ENCODE data around the gene CYTH1. TPM values are rescaled to one million over a fixed set of nuclear protein-coding genes. Genes with fewer than 3 reads are reported as not detected.
A peak's percentile ranks its signal among the peaks of the same experiment; 100 is the strongest.

Gene CYTH1
- total and polyA plus RNA-seq, 2 donors (not counting 1 experiment from before 2014, with no cell fraction given): 255 to 353 TPM

DNA sequence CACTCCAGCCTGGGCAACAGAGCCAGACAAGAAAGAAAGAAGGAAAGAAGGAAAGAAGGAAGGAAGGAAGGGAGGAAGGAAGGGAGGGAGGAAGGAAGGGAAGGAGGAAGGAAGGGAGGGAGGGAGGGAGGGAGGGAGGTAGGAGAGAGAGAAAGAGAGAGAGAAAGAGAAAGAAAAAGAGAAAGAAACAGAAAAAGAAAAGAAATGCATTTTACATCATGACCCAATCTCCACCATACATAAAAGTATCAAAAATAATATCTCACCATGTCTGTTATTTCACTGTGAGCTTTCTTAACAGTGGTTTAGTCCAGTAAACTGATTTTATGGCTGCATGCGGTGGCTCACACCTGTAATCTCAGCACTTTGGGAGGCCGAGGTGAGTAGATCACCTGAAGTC, 70.0 kb downstream of the CYTH1 start:
- Histone ChIP-seq H4K20me1 (ENCODE audit: control insufficient read depth, insufficient read depth, low read length, poor library complexity, severe bottlenecking) (peaks cover 99% of the 10 kb centered on the region), H3K4me2 (replicated peaks; ENCODE audit: low read depth, low read length, poor library complexity, severe bottlenecking) (no peak overlapping the region), H2AFZ (ENCODE audit: insufficient read depth, low read depth, low read length, poor library complexity, severe bottlenecking) (no peak overlapping the region), H3K27me3 (replicated peaks in 1 of 4; ENCODE audit: control extremely low read depth in 1 of 4, control insufficient read depth in 3 of 4, insufficient read depth in 4 of 4, low read length in 3 of 4) (no peaks in the 10 kb centered on the region), H3K4me3 (ENCODE audit: control extremely low read depth in 1 of 5, extremely low read depth in 1 of 5, insufficient read depth in 1 of 5, low read depth in 2 of 5, low read length in 4 of 5) (no peak overlapping the region), H3K79me2 (ENCODE audit: control insufficient read depth, insufficient read depth, low read length) (peaks cover 97% of the 10 kb centered on the region), H3K9ac (ENCODE audit: low read length) (no peak overlapping the region), H3K36me3 (replicated peaks in 1 of 2; ENCODE audit: control extremely low read depth in 1 of 2, control insufficient read depth in 1 of 2, extremely low read depth in 1 of 2, insufficient read depth in 2 of 2, low read length in 1 of 2) (peaks cover 2 to 27% of the 10 kb centered on the region in 2 experiments), H3K9me3 (ENCODE audit: control extremely low read depth in 1 of 3, control insufficient read depth in 2 of 3, insufficient read depth in 1 of 3, low read length in 2 of 3) (no peaks in the 10 kb centered on the region), H3K27ac (ENCODE audit: low read length in 2 of 2) (peak overlapping the region in 1 of 2 donors; percentile 65), H3K4me1 (ENCODE audit: control insufficient read depth in 2 of 2, insufficient read depth in 2 of 2, low read length in 2 of 2) (peaks cover 84 to 88% of the 10 kb centered on the region in 2 donors)
- no peaks in the 10 kb centered on the region for H3K9me3 Mint-ChIP-seq (ENCODE audit: insufficient read depth)
- ATAC-seq (ENCODE audit: low read depth) (no peak), DNase-seq (no peak)
- intact Hi-C loops (cut with micrococcal nuclease): no loop called here
- no peak overlapping the region for H3K4me3 Mint-ChIP-seq
- peaks cover 83% of the 10 kb centered on the region for H3K4me1 Mint-ChIP-seq
- ChIA-PET CTCF (interaction anchor here (1.0 to 7.0 kb wide), 2 partner anchors 10 to 17 kb away, joined by 3 to 52 read pairs; no protein-coding TSS in a partner anchor), POLR2A (interaction anchor here (0.7 kb wide), 1 partner anchor 12 kb away, joined by 4 read pairs; no protein-coding TSS in a partner anchor)
- H3K27ac Mint-ChIP-seq: peak overlapping the region; percentile 75
- TF ChIP-seq EZH2 (IDR thresholded peaks at IDR 0.05; ENCODE audit: borderline replicate concordance, insufficient read depth, low read depth, low read length, poor library complexity, severe bottlenecking): no peak
- TF ChIP-seq, protein P1, sequence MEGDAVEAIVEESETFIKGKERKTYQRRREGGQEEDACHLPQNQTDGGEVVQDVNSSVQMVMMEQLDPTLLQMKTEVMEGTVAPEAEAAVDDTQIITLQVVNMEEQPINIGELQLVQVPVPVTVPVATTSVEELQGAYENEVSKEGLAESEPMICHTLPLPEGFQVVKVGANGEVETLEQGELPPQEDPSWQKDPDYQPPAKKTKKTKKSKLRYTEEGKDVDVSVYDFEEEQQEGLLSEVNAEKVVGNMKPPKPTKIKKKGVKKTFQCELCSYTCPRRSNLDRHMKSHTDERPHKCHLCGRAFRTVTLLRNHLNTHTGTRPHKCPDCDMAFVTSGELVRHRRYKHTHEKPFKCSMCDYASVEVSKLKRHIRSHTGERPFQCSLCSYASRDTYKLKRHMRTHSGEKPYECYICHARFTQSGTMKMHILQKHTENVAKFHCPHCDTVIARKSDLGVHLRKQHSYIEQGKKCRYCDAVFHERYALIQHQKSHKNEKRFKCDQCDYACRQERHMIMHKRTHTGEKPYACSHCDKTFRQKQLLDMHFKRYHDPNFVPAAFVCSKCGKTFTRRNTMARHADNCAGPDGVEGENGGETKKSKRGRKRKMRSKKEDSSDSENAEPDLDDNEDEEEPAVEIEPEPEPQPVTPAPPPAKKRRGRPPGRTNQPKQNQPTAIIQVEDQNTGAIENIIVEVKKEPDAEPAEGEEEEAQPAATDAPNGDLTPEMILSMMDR (IDR thresholded peaks at IDR 0.05): no peak
- WGBS (ENCODE audit: insufficient coverage): no CpG with 5 or more reads among the region's 2 CpGs
- no peaks in the 10 kb centered on the region for H3K27me3 Mint-ChIP-seq

DNA sequence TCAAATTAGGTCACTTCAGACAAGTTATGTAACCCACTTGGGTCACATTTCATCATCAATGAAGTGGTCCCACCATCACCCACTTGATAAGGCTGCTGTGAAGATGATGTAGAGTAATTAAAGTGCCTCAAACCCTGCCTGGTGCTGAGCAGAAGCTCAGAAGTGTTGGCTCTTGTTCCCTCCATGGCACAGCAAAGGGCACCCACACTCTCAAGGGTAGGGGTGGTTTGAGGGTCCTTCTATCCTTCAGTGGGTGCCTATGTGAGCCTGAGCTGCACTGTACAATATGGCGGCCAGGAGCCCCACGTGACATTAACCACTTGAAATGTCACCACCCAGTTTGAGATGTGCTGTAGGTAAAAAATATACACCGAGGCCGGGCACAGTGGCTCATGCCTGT, 71.5 kb downstream of the CYTH1 start:
- Histone ChIP-seq H3K36me3 (replicated peaks in 1 of 2; ENCODE audit: control extremely low read depth in 1 of 2, control insufficient read depth in 1 of 2, extremely low read depth in 1 of 2, insufficient read depth in 2 of 2, low read length in 1 of 2) (peaks cover 4 to 36% of the 10 kb centered on the region in 2 experiments), H3K9me3 (ENCODE audit: control extremely low read depth in 1 of 3, control insufficient read depth in 2 of 3, insufficient read depth in 1 of 3, low read length in 2 of 3) (no peaks in the 10 kb centered on the region), H3K79me2 (ENCODE audit: control insufficient read depth, insufficient read depth, low read length) (peaks cover 96% of the 10 kb centered on the region), H3K9ac (ENCODE audit: low read length) (no peak overlapping the region), H3K27ac (ENCODE audit: low read length in 2 of 2) (peak overlapping the region; percentile 19 to 74), H2AFZ (ENCODE audit: insufficient read depth, low read depth, low read length, poor library complexity, severe bottlenecking) (no peak overlapping the region), H3K4me3 (ENCODE audit: control extremely low read depth in 1 of 5, extremely low read depth in 1 of 5, insufficient read depth in 1 of 5, low read depth in 2 of 5, low read length in 4 of 5) (no peak overlapping the region), H3K27me3 (replicated peaks in 1 of 4; ENCODE audit: control extremely low read depth in 1 of 4, control insufficient read depth in 3 of 4, insufficient read depth in 4 of 4, low read length in 3 of 4) (no peaks in the 10 kb centered on the region), H4K20me1 (ENCODE audit: control insufficient read depth, insufficient read depth, low read length, poor library complexity, severe bottlenecking) (peaks cover 99% of the 10 kb centered on the region), H3K4me2 (replicated peaks; ENCODE audit: low read depth, low read length, poor library complexity, severe bottlenecking) (peak overlapping the region; percentile 1), H3K4me1 (ENCODE audit: control insufficient read depth in 2 of 2, insufficient read depth in 2 of 2, low read length in 2 of 2) (peaks cover 76 to 87% of the 10 kb centered on the region in 2 donors)
- CTCF ChIA-PET: interaction anchor here (1.4 to 7.0 kb wide), 10 partner anchors 11 to 88 kb away, joined by 3 to 52 read pairs (median 16); no protein-coding TSS in a partner anchor
- no peak for DNase-seq
- no peaks in the 10 kb centered on the region for H3K27me3 Mint-ChIP-seq
- H3K4me3 Mint-ChIP-seq: peak overlapping the region; percentile 75
- intact Hi-C loops (cut with micrococcal nuclease): no loop called here
- no peak for TF ChIP-seq EZH2 (IDR thresholded peaks at IDR 0.05; ENCODE audit: borderline replicate concordance, insufficient read depth, low read depth, low read length, poor library complexity, severe bottlenecking)
- ATAC-seq (ENCODE audit: low read depth): no peak
- H3K27ac Mint-ChIP-seq: peak overlapping the region; percentile 87
- H3K4me1 Mint-ChIP-seq: peaks cover 81% of the 10 kb centered on the region
- POLR2A ChIA-PET: interaction anchor here (0.8 kb wide), 1 partner anchor 24 kb away, joined by 5 read pairs; no protein-coding TSS in a partner anchor
- H3K9me3 Mint-ChIP-seq (ENCODE audit: insufficient read depth): no peaks in the 10 kb centered on the region
- WGBS (ENCODE audit: insufficient coverage): no CpG with 5 or more reads among the region's 4 CpGs

Measured in B cell (primary cell).